Stimulated activated CD4-positive, alpha-beta T cell treated with anti-CD3 and anti-CD28 coated beads, Interleukin-12 subunit alpha, Interleukin-12 subunit beta, amount 100 ng/mL, for 4 hours (primary cell): ENCODE measurements around the gene G2E3.
"Not testable (repeated sequence)": the region's sequence is repeated elsewhere in the genome, so short reads cannot be mapped to it uniquely, and the experiment has no call there.

Experiments
- DNase-seq: peaks from one replicate; pipeline ENCODE4 v3.0.0-alpha.2; 2020

The G2E3 gene

DNA sequence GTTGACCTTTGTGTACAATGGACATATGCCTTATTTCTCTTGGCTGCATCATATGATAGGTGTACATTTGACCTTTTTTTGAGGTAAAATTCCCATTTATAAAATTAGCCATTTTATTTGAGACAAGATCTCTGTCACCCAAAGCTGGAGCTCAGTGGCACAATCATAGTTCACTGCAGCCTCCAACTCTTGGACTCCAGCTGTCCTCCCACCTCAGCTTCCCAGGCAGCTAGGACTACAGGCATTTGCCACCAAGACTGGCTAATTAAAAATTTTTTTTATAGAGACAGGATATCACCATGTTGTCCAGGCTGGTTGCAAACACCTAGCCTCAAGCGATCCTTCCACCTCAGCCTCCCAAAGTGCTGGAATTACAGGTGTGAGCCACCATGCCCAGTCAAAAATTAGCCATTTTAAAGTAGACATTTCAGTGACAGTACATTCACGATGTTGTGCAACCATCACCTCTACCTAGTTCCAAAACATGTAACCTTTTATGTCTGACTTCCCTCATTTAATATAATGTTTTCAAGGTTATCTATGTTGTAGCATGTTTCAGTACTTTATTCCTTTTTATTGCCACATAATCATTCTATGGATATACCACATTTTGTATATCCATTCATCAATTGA is 5.4 kb downstream of the G2E3 start:
- DNase-seq = no peak

DNA sequence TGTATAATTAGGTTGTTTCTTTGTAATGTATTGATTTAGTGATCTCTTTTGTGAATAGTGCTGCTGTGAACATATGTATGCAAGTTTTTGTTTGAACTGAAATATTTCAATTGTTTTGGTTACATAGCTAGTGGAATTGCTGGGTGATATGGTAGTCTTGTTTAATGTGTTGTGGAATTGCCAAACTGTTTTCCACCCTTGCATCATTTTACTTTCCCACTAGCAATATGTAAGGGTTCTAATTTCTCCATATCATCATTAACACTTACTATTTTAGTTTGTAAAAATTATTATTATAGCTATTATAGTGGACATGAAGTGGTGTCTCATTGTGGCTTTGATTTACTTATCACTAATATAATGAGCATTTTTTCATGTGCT is 5.9 kb downstream of the G2E3 start:
- no peak for DNase-seq

DNA sequence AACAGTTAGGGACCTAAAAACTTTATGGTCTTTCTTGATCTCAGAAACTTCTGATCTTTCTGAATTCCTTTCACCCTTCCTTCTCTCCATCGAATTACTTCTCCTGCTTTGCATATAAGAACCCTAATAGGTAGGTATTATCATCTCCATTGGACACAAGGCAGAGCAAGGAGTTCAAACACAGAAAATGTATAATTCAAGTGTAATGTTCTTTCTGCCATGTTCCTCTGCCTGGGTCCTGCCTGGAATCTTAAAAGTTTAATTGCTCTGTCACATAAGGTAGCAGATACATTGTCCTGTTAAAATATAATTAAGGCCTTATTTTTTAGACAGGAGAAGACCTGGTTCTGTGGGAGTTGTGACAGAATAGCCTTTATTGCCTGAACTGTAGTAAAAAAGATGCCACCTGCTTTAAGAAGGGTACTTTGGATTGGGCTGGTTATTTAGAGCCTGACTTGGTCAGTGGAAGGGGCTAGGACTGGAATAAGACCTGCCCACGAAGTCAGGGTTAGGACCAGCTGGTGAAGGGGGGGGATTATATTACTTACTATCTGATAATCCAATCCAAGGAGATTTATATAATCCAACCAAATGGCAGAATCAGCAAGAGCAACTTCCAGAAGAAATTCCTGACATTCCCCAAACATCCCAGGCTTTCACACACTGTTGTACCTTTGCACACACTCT is 10.4 kb downstream of the G2E3 start:
- no peak for DNase-seq

DNA sequence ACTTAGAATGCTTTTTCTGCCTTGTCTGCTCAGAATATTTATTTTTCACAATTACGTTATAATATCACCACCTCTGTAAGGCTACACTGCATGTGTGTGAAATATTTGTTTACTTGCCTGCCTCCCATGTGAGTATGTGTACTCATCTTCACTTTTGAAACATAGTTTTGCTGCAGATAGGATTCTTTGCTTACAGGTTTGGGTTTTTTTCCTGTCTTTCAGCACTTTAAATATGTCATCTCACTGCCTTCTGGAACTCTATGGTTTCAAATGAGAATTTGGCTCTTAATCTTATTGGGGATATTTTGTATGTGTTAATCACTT is 10.9 kb downstream of the G2E3 start:
- DNase-seq = no peak

DNA sequence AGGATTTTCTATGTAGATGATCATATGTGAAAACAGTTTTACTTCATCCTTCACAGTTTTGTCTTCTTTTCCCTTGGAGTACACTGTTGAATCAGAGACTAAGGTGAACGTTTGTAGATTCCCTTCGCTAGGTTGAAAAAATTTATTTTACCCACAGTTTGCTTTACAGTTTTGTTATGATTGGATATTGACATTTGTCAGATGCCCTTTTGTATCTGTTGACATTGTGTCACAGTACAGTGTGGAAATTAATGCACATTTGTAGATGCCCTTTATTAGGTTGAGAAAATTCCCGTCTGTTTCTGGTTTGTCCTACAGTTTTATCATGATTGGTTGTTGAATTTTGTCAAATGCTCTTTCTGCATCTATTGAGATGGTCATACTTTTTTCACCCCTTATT is 13.3 kb downstream of the G2E3 start:
- no peak for DNase-seq

DNA sequence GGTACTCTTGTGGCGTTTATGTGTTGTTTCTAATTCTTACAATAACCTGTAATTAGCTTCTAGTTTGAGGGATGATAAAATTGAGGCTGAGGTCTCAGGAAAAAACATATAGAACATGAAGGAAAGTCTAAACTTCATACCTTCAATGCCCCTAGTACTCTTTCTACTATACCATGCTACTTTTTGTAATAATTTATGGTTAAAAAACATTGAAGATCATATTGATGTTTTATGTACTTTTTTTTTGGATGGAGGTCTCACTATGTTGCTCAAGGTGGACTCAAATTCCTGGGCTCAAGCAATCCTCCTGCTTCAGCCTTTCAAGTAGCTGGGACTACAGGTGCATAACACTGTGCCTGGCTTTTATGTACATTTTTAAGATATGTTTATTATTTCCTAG is 13.8 kb downstream of the G2E3 start:
- DNase-seq = no peak

DNA sequence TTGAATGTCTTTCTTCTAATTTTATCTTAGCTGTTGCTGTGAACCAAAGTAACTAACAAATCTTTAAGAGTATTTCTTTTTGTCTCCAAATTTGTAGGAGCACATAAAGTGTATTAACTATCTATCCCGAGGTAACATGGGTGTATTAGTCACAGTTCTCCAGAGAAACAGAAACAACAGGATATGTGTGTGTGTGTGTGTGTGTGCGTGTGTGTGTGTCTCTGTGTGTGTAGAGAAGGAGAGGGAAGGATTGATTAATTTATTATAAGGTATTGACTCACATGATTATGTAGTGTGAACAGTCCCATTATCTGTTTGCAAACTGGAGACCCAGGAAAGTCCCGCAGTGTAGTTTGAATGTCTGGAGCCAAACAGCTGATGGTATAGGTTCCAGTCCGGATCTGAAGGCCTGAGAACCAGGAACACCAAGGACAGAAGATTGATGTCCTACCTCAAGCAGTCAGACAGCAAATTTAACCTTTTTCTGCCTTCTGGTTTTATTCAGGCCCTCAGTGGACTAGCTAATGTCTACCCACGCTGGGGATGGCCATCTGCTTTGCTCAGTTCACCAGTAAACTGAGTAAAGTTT is 14.4 kb downstream of the G2E3 start:
- DNase-seq = no peak

DNA sequence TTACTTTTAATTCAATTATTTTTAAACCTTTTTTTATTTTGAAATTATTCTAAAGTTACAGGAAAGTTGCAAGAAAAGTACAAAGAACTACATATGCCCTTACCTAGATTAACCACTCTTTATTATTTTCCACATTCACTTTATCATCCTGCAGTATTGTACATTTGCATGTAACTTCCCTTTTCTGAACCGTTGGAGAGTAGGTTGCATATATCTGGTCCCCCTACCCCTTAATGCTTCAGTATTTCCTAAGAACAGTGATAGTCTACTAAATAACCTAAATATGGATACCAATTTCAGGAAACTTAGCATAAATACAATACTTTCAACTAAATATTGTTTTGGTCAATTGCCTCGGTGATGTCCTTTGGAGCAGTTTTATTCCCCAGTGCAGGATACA is 15.0 kb downstream of the G2E3 start:
- no peak for DNase-seq

DNA sequence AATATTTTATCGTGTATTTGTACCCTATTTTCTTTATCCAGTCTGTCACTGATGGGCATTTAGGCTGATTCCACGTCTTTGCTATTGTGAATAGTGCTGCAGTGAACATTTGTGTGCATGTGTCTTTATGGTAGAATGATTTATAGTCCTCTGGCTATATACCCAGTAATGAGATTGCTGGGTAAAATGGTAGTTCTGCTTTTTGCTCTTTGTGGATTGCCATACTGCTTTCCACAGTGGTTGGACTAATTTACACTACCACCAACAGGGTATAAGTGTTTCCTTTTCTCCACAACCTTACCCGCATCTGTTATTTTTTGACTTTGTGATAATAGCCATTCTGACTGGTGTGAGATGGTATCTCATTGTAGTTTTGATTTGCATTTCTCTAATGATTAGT is 15.8 kb downstream of the G2E3 start:
- DNase-seq = not testable (repeated sequence)

DNA sequence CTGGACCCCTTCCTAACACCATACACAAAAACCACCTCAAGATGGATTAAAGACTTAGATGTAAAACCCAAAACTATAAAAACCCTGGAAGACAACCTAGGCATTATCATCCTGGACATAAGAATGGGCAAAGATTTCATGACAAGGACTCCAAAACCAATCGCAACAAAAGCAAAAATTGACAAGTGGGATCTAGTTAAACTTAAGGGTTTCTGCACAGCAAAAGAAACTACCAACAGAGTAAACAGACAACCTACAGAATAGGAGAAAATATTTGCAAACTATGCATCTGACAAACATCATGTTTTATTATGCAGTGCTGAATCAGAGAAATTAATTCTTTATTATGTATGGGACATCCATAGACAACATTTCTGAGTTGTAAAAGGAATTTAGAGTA is 17.4 kb downstream of the G2E3 start:
- DNase-seq = not testable (repeated sequence)

DNA sequence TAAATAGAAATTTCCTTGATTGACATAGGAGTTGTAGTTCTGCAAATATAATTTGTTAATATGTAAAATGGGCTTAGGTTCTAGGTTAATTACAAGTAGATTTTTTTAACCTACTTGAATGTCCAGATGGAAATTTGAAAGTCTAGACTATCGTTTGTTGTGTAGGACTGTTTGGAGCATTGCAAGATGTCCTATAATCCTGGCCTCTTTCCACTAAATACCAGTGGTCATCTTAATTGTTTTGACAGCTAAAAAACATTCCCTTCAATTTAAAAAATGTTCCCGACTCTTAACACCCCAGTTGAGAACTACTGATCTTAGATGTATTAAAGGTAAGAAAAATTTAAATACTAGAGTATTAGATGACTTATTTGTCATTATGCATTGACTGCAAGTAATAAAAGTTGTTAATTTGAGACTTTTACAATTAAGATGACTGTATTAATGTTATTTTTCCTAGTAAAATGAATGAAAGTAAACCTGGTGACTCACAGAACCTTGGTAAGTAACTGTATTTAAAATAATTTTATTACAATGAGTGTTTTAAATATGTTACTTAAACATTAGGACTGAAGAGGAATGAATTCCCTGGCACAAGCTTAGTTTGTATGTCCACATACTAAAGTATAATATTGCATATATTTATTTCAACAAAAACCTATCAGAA is 21.8 kb downstream of the G2E3 start:
- DNase-seq = no peak

DNA sequence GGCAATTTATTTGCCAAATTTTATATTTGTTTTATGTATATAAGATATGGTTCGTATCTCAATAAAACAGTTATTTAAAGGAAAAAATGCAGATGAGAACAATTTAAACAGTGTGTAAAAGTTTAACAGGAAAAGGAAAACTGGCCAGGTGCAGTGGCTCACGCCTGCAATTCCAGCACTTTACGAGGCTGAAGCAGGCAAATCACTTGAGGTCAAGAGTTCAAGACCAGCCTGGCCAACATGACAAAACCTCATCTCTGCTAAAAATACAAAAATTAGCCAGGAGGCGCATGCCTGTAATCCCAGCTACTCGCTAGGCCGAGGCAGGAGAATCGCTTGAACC is 22.3 kb downstream of the G2E3 start:
- no peak for DNase-seq

DNA sequence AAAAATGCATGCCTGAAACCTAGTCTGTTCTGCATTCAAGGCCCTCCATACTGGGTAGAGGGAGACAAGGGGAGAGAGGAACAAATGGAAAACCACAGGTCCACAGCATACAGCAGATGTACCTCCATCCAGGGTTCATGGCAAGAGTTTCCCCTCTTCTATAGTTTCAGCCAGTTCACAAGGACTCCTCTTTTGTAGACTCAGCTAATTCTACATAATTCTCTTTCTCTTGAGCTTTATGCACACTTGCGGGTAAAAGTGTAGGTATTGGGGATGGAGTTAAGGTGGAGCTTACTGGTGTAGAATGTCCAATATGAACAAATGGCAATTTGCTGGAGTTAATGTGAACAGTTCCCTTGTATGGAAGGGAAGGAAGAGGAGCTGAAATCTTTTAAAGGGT is 23.4 kb downstream of the G2E3 start:
- DNase-seq = no peak

DNA sequence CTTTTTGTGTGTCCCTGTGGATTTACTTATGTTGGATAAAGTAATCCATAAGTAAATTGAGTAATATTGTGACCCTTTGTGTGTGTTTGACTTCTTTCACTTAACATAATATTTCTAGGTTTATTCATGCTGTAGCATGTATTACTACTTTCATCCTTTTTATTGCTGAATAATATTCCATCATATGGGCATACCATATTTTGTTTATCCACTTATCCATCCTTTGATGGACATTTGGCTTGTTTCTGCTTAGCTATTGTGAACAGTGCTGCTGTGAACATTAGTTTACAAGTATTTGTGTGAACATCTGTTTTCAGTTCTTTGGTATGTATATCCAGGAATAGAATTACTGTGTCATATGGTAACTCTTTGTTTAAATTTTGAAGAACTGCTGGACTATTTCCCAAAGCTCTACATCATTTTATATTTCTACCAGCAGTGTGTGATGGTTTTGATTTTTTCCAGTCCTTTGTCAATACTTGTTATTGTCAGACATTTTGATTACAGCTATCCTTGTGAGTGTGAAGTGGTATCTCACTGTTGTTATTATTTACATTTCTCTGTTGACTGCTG is 25.2 kb downstream of the G2E3 start:
- DNase-seq = no peak

DNA sequence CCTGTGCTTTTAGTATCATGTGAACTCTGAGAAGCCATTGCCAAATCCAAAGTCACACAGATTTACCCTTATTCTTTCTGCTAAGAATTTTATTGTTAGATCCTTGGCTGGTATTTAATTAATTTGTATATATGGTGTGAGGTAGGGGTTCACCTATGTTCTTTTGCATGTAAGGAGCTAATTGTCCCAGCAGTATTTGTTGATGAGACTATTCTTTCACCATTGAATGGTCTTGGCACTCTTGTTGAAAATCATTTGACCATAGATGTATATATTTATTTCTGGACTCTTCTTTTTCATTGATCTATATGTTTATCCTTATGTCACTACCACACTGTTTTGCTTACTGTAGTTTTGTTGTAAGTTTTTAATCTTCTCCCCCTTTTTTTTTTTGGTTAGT is 26.2 kb downstream of the G2E3 start:
- no peak for DNase-seq

DNA sequence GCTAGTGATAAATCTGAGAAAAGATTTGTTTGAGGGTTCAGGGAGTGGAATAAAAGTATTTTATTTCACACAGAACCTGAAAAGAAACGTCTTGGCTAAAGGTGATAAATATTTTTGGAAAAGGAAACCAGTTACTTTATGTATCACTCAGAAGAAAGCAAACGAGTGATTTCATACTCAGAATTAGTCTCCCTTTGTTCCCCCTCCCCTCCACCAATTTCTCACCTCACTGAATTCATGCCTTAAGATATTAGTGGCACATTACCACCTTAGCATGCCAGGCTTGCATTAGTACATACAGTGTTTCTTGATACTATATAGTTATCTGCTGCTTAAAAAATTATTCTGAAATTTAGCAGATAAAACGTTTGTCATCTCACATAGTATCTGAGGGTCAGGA is 28.2 kb downstream of the G2E3 start:
- DNase-seq = no peak

DNA sequence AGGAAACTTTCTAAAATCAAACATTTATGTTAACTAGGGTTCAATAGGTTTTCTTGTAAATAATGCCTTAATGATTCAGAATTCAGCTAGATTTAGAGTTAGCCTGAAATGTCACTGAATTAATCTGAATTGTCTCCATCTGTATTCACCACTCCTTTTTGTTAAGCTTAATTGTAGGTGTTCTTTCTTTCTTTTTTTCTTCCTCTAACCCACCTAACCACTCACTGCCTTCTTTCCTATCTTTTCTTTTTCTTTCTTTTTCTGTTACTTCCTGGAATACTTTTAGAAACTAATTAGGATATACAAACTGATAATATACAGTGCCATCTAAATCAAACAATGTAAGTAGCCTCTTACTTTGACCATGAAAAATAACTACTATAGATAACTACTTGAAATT is 29.9 kb downstream of the G2E3 start:
- no peak for DNase-seq

DNA sequence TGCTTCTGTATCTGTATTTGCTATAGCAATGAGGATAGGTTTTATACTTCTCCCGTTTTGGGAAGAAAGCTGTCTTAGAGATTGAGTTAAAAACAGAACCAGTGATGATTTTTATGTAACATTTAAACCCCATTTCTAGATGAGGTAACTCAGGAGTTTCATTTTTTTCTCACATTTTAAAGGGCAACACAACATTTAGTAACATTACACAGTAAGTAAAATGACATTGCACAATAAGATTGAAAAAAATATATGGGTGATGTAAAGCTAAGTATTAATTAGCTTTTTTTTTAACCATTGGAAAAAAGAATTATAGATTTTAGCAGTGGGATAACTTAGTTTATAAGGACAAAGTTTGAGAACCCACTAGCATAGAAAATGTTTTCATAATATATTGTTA is 38.0 kb downstream of the G2E3 start:
- no peak for DNase-seq

DNA sequence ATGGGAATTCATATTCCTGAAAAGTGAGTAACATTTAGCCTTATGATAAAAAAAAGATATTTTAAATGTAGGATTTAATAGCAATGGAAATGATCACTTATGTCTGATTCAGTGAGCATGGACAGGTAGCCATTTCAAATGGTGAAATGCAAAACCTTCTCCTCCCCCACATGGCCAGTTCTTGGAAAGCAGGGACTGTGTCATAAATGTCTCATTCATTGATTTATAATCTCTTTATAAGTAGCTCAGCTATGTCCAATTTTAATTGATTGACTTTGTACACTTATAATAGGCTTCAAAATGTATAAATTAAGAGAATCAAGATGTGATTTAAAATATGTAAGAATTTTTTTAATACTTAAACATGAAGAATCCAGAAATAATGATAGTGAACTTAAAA is 38.5 kb downstream of the G2E3 start:
- DNase-seq = no peak

DNA sequence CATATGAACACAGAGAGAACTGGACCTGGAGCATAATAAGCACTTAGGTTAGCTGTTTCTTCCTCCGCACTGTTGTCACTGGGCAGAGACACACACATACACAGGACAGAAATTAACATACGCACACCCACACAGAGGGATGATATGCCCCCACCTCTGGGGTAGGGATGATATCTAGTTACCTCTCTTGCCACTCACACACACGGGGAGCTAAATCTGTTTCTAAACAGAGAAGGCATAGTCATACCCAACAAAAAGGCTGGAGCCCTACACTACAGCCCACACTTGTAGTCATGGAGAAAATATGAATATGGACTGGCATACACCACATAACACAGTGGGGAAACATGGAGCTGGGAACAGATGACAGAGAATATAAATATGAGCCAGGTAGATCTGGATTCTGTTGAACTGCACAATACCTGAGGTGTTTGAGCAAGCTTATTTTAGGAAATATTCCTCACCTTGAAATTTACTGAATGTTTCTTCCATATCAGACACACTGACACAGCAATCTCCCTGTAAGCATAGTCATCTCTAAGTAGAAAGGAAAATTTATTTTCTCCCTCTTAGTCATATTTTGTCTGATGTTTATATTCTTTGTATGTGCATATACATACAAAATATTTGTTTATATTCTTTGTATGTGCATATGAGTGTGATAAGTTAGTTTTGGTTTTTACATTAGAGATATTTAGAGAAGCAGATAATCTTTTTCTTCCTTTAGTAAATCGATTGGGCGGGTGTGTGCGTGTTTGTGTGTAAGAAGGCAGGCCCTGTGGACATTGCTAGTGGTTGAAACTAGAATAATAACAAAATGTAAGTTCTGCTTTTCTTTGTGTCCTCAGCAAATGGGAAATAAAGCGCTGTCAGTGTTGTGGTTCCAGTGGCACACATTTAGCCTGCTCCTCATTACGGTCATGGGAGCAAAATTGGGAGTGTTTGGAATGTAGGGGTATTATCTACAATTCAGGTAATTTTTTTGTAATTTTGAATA is 42.3 kb downstream of the G2E3 start:
- DNase-seq = no peak

DNA sequence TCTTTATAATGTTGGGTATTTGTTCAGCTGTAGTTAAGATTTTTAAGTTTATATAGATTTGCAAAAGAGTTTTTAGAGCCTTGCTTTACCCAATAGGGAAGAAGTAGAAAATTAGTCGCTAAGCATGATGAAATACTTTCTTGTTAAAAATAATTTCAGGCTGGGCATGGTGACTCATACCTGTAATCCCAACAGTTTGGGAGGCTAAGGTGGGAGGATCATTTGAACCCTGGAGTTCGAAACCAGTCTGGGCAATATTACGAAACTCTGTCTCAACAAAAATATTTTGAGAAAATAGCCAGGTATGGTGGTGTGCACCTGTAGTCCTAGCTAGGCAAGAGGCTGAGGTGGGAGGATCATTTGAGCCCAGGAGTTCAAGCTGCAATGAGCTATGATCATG is 44.4 kb downstream of the G2E3 start:
- DNase-seq = no peak

DNA sequence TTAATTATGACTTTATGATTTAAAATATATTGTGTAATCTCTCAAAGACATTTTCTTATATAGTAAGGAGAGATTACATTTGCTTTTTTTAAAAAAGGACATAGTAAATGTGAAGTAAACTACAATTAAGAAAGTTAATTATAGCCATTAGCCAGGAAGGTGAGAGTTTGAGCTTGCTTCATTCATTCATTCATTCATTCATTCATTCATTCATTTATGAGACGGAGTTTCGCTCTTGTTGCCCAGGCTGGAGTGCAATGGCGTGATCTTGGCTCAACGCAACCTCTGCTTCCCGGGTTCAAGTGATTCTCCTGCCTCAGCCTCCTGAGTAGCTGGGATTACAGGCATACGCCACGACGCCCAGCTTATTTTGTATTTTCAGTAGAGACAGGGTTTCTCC is 45.7 kb downstream of the G2E3 start:
- DNase-seq = not testable (repeated sequence)
